HG02678 (cell line): Measurements from ENCODE around the gene GNLY.
"Not testable (repeated sequence)": the region's sequence is repeated elsewhere in the genome, so short reads cannot be mapped to it uniquely, and the experiment has no call there.

Experiments
- ATAC-seq: cut with Tn5 transposase; IDR thresholded peaks from one replicate; pipeline ENCODE4 v1.9.1; 2021; ENCODE audit warnings: mild to moderate bottlenecking, moderate library complexity; ENCODE audit not compliant: unreplicated experiment

The GNLY gene

DNA sequence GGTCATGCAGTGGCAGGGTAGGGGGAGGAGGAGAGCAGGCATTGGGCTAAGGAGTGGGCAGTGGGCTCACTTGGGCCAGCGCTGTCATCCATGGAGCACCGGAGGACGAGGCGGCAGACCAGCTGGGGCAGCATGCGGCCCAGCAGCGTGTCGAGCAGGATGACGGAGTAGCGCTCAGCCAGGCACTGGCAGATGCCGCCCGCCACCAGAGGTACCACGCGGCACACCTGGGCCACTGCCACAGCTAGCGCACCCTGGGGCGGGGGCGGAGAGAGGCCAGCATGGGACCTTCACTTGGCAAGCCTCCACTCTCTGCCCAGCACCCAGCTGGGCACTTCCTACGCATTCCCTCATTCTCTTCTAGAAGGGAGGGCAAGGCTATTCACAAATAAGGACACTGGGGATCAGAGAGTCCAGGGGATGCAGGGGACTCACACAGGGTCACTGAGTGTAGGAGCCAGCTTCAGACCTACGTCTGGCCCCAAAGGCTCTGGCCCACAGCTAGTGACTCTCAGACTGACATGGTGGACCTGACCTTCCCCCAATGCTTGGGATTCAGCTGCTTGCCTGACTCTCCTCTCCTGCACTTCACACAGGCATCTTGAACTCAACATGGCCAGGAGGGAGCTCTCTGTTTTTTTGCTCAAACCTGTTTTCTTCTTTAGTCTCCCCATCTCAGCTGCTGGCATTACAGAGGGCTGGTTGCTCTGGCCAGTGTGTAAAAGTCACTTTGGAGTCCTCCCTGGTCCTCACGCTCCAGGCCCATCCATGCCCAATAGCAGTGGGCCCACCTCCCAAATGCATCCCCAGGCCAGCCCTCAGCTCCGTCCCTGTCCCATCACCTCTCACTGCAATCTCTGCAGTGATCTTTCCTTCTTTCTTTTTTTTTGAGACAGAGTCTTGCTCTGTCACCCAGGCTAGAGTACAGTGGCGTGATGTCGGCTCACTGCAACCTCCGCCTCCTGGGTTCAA is 30.3 kb upstream of the GNLY start:
- no peak for ATAC-seq

DNA sequence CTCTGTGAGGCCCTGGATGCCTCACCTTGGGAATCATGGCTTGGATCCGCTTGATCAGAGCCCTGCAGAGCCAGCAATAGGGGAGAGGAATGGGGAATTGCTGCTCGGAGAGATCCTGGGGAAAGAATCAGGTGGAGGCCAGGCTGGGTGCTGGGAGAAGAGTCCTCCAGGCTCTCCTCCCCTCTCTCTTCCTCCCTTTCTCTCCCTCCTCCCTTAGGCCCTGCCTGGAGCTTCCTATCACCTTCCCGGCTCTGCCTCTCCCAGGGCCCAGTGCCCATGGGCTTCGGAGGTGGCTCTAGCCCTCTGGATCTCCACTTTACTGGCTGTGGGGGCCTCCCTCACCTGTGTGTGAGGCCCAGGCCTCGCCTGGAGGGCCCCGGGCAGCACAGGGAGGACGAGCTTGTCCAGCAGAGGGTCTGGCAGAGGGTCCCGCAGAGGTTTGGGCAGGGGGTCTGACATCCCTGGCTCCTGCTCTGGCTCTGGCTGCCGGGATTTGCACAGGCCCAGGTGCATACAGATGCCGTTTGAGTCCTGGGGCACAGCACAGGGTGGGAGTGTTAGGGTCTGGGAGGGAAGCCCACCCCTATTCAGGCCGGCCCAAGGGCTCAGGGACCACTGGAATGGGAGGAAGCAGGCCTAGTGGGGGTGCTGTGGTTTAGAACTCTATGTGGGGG is 28.8 kb upstream of the GNLY start:
- no peak for ATAC-seq

DNA sequence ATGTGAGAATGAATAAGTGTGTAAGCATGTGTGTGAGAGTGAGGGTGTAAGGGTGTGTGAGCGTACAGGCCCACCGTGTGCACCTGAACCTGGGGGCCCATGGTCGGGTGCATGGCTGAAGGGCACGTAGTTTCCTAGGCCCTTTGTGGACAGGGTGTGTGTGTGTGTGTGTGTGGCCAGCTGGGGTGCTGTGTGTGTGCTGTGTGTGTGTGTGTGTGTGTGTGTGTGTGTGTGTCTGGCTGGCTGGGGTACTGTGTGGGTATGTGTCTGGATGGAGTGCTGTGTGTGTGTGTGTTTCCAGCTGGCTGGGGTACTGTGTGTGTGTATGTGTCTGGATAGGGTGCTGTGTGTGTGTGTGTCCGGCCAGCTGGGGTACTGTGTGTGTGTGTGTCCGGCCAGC is 28.1 kb upstream of the GNLY start:
- ATAC-seq = no peak

DNA sequence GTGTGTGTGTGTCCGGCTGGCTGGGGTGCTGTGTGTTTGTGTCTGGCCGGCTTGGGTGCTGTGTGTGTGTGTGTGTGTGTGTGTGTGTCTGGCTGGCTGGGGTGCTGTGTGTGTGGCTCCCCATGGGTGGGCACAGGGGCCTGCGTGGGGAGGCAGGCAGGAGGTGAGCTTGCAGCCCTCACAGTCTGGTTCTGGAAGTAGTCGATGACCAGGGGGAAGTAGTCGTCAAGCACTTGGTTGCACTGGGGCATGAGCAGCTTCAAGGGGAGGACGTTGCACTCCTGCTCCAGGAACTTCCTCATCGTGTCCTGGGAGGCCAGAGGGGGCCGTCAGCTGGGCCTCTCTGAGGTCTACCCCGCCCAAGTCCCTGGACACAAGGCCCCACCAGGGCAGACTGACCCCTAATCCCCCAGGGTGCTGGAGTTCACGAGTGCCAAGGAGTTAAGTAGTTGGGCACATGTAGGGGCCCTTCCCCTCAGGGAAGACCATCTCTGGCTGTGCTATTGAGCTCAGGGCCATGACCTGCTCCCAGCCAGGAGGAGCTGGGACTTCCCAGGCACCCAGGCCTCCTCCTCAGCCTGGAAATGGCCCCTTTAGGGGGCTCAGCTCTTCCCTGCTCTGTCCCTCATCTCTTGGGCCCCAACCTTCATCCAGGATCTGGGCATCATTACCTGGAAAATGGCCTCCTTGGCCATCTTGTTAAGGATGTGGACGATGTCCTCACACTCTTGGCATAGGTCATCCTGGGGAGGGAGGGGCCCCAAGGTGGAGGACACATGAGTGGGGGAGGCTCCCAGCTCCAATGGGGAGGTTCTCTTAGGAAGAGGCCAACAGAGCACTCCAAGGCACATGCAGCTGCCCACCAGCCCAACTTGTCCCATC is 27.5 kb upstream of the GNLY start:
- no peak for ATAC-seq

DNA sequence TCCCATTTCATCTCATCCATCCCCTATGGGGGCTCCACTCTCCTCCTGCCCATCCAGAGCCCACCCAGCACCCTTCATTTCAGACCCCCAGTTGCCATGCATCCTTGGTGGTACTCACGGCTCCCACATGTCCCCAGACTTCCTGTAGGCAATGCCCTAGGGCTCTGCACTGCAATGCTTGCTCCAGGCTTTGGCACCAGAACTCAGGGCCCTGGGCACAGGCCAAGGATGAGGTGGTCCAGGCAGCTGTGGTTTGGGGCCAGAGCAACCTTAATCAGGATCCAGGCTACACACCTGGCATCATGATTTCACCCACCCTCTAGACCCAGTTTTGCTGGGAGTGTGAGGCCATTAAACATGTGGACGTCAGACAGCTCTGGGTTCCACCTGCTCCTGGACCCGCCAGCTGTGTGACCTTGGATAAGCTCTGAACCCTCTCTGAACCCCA is 26.6 kb upstream of the GNLY start:
- no peak for ATAC-seq

DNA sequence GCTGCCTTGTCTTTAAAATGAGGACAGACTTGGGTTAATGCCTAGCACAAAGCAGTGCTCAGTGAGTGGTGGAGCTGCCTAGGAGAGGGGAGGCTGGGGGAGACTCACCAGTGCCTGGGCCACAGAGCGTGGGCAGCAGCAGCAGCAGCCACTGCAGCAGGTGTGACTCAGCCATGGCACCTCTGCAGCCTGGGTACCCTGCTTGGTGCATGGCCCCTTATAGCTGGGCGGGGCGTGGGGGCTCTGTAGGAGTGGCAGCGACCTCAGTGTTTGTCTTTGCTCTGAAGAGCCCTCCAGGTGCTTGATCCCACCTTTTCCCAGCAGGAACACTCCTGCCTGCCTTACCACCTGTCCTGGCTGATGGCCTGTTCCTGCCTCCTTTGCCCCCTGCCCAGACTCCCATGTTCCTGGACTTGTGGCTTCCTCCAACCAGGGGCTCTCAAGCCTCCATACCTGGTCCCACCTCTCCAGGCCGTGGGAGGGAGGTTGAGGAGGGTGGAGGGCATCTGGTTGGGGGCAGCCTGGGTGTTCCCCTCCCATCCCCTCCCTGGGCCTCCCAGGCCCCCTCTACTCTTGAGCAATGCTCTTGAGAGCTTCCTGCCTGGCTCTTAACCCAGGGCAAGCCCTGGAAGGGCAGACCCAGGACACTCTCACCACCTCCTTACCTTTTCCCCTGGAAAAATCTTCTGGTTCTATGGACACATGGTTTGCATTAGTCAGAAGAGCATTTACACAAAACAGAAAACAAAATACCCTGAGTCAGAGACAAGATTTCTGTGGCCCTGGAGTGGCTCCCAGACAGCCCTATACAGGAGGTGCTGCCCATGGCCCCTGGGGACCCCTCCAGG is 25.9 kb upstream of the GNLY start, which contains the start of gene SFTPB:
Gene SFTPB, minus strand, starts transcription at position 191 of the 848 bp plus-strand sequence. Its CDS starts 16 bp downstream, at position 175.
- ATAC-seq = no peak

DNA sequence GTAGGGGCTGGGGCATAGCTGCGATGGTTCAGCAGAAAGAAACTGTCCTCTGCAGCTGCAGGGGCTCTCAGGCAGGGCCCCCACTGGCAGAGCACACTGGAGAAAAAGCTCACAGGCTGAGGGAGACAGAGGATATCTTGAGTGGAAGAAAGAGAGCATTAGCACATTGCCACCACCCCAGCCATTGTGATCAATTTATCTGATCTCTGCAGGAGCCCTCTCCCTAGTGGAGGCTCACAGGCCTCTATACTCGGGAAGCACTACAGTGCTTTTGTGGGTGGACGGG is 25.4 kb upstream of the GNLY start:
- ATAC-seq = no peak

DNA sequence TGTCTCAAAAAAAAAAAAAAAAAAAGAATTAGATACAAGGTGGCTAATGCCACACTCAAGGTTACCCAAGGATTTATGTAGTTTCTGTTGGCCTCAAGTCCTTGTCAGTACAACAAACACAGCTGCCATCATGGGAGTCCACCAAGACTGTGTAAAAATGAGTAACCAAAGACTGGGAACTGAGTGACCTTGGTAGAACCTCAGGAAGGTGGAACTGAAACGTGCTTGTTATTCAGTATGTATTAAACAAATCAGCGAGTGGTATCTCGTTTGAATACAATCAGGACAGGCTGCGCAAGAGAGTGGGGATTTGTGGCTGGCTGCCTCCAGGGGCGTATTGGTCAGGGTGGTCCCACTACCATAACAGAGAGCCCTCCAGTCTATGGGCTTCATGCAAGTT is 24.6 kb upstream of the GNLY start:
- peak; percentile 82 for ATAC-seq

DNA sequence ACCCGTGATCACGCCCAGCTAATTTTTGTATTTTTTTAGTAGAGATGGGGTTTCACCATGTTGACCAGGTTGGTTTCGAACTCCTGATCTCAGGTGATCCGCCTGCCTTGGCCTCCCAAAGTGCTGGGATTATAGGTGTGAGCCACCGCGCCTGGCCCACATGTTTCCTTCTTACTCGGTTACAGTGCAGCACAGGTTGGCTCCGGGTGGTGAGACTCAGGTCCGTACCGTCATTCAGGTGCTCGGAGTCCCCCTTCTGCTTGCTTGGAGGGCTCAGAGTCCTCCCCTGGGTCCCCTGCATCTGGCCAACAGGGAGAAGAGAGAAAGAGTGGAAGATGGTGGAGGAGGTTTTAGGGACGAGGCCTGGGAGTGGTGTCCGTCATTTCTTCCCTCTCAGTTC is 23.7 kb upstream of the GNLY start:
- ATAC-seq = not testable (repeated sequence)

DNA sequence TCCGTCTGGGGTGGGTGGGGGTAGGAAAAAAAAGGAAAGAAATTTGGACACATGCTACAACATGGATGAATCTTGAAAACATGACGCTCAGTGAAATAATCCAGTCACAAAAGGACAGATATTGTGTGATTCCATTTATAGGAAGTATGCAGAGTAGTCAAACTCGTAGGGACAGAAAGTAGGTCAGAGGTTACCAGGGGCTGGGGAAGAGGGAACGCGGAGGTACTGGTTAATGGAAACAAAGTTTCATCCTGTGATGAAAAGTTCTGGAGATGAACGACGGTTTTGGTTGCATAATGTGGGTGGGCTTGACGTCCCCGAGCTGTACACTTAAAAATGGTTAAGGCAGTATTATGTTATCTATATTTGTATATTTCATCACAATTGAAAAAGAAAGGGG is 21.7 kb upstream of the GNLY start:
- no peak for ATAC-seq

DNA sequence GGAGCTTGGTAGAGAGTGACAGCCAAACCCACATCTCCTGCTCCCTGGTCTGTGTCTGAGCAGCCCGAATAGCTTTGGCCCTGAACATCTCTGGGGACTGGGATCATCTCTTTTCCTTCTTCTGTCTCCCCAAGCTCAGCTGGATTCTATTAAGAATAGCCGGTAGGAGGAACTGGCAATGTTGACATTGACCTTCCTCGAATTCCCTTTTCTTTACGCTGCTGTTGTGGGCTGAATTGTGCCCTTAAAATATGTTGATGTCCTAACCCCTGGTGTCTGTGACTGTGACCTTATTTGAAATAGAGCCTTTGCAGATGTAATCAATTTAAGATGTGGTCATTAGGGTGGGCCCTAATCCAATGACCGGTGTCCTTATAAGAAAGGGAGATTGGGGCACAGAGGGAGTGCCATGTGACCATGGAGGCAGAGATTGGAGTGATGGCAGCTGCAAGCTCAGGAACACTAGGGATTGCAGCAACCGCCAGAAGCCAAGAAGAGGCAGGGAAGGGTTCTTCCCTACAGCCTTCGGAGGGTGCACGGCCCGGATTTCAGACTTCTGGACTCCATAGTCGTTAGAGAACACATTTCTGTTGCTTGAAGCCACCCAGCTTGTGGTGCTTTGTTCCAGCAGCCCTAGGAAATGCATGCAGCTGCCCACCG is 20.3 kb upstream of the GNLY start:
- ATAC-seq = no peak

DNA sequence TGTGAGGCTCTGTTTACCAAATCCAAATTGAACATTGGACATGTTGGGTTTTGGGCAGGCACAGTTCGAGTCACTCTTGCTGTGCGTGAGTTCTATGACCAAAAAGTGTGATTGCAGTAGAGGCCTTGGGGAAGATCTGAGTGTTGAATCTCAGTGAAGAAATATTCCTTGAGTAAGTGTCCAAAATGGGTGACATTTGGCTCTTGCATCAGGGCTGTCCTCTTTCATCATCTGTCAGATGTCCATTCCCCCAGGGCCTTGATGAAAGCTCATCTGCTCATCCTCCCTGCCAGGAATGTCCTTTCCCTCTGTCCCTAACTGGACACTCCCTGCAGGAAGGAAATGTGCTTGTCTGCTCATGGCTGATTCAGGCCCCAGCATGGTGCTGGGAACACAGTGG is 19.7 kb upstream of the GNLY start:
- ATAC-seq = no peak

DNA sequence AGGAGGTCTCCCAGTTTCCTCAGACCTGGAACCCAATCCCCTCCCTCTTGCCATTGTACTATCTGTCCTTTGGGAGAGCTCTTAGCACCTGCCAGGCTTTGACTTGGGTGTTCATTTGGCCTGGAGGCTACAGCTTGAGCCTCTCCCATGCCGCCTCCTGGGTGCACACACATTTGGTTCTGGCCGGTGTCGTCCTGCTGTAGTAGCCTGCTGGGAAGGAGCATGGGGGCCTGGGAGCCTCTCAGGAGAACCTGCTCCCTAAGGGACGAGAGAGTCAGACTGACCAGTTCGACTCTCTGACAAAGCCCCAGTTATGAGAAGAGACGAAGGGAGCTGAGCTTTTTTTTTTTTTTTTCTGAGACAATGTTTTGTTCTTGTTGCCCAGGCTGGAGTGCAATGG is 18.7 kb upstream of the GNLY start:
- no peak for ATAC-seq

DNA sequence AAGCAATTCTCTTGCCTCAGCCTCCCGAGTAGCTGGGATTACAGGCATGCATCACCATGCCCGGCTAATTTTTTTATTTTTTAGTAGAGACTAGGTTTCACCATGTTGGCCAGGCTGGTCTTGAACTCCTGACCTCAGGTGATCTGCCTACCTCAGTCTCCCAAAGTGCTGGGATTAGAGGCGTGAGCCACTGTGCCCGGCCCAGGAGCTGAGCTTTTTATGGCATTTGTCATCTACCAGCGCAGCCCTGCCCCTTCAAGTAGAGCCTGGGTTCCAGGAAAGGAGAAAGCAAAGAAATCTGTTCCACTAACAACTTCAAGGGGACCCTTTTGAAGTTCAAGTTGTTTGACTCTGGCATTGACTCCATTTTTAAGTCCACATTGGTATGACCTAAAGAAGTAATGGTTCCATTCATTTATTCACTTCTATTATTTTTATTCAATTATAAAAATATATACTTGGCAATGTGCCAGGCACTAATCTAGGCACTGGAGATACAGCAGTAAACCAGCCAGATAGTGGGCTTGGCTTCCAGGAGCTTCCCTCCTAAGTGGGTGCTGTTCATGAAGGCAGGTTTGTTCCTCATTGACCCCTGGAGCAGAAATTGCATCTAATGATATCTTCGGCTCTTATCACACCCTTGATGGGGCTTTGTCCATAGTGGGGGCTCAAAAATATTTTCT is 18.2 kb upstream of the GNLY start:
- ATAC-seq = no peak

DNA sequence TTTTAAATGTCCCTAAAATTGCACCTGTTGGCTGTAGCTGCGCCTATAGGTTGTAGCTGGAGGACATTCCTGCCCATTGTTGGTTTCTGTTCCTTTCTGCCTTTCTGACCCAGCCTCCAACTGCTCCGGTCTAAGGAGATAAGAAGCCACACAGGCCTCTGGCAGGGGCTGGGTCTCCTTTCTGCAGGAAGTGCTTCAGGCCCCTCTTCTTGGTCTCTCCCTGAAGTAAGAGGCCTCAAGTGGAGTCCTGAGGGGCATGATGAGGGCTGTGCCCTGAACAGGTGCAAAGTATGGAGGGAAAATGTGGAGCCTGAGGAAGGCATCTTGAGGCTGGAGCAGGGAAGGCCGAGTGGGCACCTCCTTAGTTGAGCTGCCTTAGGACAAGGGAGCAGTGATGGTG is 15.8 kb upstream of the GNLY start:
- ATAC-seq = no peak

DNA sequence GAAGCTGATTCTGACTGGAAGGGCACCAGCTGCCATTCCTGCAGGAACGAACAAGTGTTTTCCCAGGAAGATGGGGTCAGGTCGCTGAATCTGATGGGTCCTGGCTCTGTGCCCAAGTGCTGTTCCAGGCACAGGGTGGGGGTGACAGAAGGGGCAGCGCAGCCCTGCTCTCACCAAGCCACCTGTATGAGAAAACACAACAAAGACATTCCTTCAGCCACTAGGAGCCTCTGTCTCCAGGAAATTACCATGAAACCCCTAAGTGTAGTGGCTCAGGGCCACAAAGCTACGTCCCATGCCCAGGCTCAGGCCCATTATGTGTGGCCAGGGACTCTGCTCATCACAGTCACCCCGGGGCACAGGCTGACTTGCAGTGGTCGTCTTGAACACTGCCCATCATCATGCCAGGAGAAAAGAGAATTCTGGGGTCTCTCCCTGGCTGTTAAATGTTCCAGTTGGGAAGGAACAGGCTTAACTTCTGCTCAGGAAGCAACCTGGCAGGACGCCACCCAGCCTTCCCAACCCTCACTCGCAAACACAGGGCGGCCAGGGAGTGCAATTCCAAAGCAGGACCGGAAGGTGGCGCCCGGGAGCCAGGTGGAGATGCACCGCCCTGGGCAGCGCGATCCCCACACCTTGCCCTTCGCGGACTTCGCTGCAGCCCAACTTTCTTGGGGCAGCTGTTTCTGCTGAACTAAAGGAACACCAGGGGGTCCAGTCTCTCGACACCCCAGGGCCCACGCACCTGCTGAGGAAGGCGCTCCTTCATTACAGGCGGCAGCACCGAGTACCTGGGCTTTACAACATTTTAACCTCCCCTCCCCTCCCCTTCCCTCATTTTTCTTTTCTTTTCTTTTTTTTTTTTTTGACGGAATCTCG is 15.1 kb upstream of the GNLY start:
- peak; percentile 82 for ATAC-seq

DNA sequence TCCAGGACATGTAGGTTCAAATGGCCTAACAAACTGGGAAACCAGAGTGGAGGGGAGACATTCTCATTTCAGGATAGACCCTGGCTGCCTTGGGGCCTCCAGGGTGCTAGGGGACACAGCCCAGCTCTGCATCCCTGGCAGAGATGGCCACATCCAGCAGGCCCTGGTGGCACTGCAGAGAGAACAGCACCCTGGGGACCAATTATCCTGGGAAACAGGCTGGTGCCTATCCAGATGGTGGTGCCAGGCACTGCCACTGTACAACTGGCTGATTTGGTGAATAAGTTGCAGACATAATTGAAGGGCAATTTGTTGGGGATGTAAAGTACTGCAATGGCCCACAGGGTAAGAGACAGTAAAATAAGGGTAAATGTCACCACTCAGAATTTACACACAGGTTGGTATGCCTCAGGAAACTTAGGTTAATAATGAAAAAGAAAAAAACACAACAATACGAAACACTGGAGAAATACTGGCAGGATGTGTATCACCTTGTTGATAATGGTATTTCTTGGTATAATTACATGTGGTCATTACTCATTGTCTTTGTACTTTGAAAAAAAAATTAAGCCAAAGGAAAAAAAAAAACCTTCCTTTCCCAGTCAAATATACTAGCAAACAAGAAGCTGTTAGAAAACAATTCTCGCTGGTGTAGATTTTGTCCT is 13.3 kb upstream of the GNLY start:
- ATAC-seq = no peak

DNA sequence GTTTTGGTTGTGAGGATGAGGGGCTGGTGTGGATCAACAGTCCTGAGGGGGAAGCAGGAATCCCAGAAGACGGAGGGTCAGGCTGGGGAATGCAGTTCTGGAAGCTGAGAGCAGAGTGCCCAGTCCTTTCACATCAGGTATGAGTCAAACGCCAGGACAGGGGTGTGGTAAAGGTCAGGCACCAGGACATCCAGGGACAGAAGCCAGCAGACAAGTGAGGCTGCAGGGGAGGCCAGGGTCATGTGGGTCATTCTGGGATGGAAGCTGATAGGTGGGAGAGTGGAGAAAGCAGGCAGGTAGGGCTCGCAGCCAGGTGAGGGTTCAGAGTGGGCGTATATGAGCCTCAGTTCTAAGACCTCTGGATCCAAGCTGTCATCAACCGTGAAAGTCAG is 12.8 kb upstream of the GNLY start:
- no peak for ATAC-seq
